Measurements from ENCODE around the gene TMEM89. TPM values are rescaled to one million over a fixed set of nuclear protein-coding genes. Genes with fewer than 3 reads are reported as not detected.

The TMEM89 gene
- total RNA-seq, 1 donor from 2014 or later: not detected

DNA sequence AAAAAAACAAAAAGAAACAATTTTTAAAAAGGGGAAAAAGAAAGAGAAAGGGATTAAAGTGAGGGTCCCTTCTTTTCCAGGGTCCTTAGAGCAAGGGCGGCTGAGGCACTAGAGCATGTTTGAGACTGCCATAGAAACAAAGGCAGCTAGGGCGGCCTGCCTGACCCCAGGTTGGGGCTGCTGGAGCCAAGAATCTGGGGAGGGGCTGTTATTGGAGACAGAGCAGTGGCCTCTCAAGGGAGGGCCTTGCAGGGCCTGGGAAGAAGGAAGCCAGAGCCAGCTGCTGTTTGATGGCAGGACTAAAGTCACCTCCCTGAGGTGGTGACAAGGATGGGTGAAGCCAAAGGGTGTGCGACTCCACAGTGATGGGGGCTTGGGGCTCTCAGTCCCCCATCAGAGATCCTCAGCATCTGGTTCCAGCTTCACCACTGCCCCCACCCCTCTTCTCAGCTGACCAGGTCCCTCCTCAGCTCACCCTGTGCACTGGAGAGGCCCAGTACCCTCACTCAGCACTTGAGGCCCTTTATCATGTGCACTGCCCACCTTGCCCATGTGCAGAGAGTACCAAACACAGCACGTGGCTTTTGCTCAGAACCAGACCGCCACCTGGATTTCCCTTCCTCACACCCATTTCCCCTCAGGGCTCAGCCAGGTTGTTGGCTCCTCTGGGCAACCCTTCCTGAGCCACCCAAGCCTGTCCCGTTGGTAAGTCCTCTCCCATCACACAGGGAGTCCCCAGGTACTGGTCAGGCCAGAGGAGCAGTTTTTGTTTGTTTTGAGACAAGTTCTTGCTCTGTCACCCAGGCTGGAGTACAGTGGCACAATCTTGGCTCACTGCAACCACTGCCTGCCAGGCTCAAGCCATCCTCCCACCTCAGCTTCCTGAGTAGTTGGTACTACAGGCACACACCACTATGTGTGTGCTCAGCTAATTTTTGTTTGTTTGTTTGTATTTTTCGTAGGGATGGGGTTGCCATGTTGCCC lies 1.7 kb downstream of the TMEM89 start:
- no peak for DNase-seq
- TF ChIP-seq, protein P1, sequence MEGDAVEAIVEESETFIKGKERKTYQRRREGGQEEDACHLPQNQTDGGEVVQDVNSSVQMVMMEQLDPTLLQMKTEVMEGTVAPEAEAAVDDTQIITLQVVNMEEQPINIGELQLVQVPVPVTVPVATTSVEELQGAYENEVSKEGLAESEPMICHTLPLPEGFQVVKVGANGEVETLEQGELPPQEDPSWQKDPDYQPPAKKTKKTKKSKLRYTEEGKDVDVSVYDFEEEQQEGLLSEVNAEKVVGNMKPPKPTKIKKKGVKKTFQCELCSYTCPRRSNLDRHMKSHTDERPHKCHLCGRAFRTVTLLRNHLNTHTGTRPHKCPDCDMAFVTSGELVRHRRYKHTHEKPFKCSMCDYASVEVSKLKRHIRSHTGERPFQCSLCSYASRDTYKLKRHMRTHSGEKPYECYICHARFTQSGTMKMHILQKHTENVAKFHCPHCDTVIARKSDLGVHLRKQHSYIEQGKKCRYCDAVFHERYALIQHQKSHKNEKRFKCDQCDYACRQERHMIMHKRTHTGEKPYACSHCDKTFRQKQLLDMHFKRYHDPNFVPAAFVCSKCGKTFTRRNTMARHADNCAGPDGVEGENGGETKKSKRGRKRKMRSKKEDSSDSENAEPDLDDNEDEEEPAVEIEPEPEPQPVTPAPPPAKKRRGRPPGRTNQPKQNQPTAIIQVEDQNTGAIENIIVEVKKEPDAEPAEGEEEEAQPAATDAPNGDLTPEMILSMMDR (IDR thresholded peaks at IDR 0.05; ENCODE audit: partially characterized antibody, unreplicated experiment): no peak
- Mint-ChIP-seq H3K36me3 (ENCODE audit: unreplicated experiment) (peaks cover 8% of the 10 kb centered on the region), H3K27ac (ENCODE audit: unreplicated experiment) (no peak overlapping the region), H3K4me1 (ENCODE audit: low read depth, unreplicated experiment) (no peaks in the 10 kb centered on the region), H3K4me3 (ENCODE audit: unreplicated experiment) (no peak overlapping the region), H3K27me3 (ENCODE audit: unreplicated experiment) (no peaks in the 10 kb centered on the region), H3K9me3 (ENCODE audit: unreplicated experiment) (peaks cover 8% of the 10 kb centered on the region)

DNA sequence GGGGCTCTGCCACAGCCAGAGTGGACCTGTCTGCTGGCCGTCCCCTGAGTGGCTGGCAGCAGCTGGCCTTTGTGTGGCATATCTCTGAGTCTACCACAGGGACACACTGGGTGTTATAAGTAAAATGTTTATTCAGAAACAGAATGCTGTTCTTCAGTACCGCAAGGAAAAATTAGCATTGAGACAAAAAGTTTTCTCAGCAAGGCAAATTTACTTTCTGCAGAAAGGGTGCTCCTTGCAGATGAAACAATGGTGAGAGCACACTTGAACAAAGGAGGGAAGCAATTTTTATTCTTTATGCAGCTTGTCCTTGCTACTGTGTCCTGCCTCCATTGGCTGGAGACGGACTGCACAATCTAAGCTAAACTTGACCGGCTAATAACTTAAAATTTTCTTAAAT lies 4.0 kb downstream of the TMEM89 start:
- Mint-ChIP-seq H3K4me1 (ENCODE audit: low read depth, unreplicated experiment) (no peaks in the 10 kb centered on the region), H3K4me3 (ENCODE audit: unreplicated experiment) (no peak overlapping the region), H3K9me3 (ENCODE audit: unreplicated experiment) (peaks cover 8% of the 10 kb centered on the region), H3K36me3 (ENCODE audit: unreplicated experiment) (peaks cover 8% of the 10 kb centered on the region), H3K27me3 (ENCODE audit: unreplicated experiment) (no peaks in the 10 kb centered on the region), H3K27ac (ENCODE audit: unreplicated experiment) (no peak overlapping the region)
- no peak for DNase-seq
- TF ChIP-seq, protein P1 (IDR thresholded peaks at IDR 0.05; ENCODE audit: partially characterized antibody, unreplicated experiment): no peak

DNA sequence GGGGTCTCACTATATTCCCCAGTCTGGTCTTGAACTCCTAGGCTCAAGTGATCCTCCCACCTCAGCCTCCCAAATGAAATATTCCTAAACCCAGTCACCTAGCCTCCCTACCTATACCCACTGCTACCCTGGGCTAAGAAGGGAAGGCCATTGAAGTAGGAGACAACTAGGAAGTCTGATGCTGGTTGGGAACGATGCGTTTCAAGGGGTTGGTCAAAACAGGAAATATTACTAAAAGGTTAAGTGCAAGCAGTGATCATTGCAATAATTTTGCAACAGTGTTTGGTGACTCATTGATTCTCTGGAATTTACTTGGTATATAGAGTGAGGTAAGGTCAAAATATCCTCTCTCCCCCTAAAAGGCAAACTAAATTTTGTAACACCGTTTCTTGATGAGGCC lies 7.5 kb downstream of the TMEM89 start:
- TF ChIP-seq, protein P1 (IDR thresholded peaks at IDR 0.05; ENCODE audit: partially characterized antibody, unreplicated experiment): no peak
- Mint-ChIP-seq H3K9me3 (ENCODE audit: unreplicated experiment) (peaks cover 6% of the 10 kb centered on the region), H3K4me3 (ENCODE audit: unreplicated experiment) (no peak overlapping the region), H3K27ac (ENCODE audit: unreplicated experiment) (no peak overlapping the region), H3K36me3 (ENCODE audit: unreplicated experiment) (peaks cover 8% of the 10 kb centered on the region), H3K27me3 (ENCODE audit: unreplicated experiment) (no peaks in the 10 kb centered on the region), H3K4me1 (ENCODE audit: low read depth, unreplicated experiment) (no peaks in the 10 kb centered on the region)
- no peak for DNase-seq

DNA sequence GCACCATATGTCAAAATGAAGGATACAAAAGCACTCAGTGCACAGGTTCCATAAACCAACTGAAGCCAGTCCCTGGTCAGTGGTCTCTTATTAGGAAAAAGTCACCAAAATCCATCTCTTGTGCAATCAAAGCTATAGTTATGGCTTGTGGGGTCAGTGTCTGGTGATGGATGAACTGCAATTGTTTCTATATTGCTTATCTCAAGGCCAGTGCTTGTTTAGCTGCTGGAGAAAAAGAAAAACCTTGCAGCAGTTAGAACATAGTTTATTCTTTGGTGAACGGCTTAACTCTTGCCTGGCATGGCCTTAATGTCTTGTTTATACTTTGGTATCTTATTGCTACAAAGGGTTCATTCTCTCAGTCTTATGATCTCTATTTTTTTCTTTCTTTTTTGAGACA lies 9.3 kb downstream of the TMEM89 start:
- TF ChIP-seq, protein P1 (IDR thresholded peaks at IDR 0.05; ENCODE audit: partially characterized antibody, unreplicated experiment): no peak
- Mint-ChIP-seq H3K4me3 (ENCODE audit: unreplicated experiment) (no peak overlapping the region), H3K36me3 (ENCODE audit: unreplicated experiment) (peaks cover 7% of the 10 kb centered on the region), H3K27ac (ENCODE audit: unreplicated experiment) (no peak overlapping the region), H3K9me3 (ENCODE audit: unreplicated experiment) (peaks cover 2% of the 10 kb centered on the region), H3K27me3 (ENCODE audit: unreplicated experiment) (no peaks in the 10 kb centered on the region), H3K4me1 (ENCODE audit: low read depth, unreplicated experiment) (peaks cover 7% of the 10 kb centered on the region)
- DNase-seq: no peak
